GM21360 (cell line): ENCODE measurements around the gene POLDIP2.

Source experiments
- ATAC-seq: cut with Tn5 transposase; IDR thresholded peaks from one replicate; pipeline ENCODE4 v1.9.1; 2021; ENCODE audit warnings: mild to moderate bottlenecking, moderate library complexity; ENCODE audit not compliant: unreplicated experiment

Gene POLDIP2

DNA sequence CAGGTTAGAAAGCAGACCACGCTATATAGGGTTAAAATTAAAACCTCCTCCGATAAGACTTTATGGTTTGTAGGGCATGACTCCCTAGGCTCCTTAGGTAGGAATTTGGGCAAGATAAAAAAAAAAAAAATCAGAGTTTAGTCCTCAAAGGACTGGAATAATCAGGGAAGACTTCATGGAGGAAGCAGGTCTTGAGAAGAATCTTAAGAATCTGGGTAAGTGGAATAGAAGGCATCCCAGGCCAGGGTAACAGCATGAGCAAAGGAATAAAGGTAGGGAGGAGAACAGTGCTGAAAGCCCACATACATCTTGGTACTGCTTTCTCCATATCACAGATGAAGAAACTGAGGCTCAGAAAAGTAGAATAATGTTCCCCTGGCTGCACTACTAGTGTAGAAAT lies 33.2 kb upstream of the POLDIP2 start:
- no peak for ATAC-seq

DNA sequence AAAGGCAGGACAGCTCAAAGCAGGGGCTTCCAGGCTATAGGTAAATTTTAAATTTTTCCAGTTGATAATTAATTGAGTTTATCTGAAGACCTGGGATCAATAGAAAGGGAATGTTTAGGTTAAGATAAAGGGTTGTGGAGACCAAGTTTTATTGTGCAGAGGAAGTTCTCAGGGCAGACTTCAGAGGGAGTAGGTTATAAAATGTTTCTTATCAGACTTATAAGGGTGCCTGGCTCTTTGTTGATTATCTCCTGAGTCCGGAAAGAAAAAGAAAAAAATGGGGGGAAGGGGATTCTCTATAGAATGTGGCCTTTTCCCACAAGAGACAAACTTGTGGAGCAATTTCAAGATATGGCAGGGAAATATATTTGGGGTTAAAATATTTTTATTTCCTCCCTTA lies 32.8 kb upstream of the POLDIP2 start:
- no peak for ATAC-seq

DNA sequence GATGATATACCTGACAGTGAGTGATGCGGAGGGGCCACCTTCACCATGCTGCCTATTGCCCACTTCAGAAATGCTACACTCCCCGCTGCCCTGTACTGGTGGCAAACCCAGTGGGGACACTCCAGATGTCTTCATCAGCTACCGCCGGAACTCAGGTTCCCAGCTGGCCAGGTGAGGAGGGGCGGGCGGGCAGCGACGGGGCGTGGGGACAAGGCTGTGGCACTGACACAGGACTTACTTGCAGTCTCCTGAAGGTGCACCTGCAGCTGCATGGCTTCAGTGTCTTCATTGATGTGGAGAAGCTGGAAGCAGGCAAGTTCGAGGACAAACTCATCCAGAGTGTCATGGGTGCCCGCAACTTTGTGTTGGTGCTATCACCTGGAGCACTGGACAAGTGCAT lies 30.8 kb upstream of the POLDIP2 start:
- no peak for ATAC-seq

DNA sequence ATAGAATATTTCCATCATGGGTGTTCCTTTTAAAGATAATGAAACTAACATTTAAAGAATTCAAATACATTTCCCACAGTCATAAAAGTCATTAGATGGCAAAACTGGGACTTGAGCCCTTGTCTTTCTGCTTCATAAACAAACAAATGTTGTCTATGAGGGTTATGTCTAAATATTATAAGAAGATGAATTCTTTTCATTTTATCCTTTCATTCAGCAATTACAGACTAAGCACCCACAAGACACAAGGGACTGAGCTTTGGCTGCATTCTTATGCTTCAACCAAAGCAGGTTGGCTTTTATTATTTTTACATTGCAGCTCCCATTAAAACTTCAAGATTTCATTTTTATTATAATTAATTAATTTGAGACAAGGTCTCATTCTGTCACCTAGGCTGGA lies 29.1 kb upstream of the POLDIP2 start:
- no peak for ATAC-seq

DNA sequence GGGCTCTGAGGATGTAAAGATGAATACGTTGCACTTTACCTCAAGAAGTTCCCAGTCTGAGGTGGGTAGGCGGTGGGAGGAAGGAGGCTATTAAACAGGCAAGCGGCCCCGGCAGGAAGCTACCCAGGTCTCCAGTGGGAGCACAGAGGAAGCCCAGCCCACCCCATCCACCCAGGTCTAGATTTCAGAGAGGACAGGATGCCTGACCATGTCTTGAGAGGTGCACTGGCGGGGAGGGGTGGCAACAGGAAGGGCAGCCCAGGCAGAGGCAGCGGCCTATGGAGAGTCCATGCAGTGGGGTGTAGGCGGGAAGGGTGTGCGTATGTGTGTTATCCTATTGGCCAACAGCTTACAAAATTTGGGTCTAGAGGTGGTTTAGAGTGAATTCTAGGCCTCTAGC lies 28.1 kb upstream of the POLDIP2 start:
- no peak for ATAC-seq

DNA sequence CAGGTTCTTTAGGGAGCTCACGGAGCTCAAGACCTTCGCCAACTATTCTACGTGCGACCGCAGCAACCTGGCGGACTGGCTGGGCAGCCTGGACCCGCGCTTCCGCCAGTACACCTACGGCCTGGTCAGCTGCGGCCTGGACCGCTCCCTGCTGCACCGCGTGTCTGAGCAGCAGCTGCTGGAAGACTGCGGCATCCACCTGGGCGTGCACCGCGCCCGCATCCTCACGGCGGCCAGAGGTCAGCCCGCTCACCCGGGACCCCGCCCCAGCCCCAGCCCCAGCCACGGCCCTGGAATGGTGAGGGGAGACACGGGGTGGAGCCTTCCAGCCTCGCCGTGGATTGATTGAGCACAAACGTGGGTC lies 27.7 kb upstream of the POLDIP2 start:
- ATAC-seq: no peak

- ATAC-seq: no peak
Measured at GRCh38 chr17:28384281-28385036, 27.1 kb upstream of the POLDIP2 start.

DNA sequence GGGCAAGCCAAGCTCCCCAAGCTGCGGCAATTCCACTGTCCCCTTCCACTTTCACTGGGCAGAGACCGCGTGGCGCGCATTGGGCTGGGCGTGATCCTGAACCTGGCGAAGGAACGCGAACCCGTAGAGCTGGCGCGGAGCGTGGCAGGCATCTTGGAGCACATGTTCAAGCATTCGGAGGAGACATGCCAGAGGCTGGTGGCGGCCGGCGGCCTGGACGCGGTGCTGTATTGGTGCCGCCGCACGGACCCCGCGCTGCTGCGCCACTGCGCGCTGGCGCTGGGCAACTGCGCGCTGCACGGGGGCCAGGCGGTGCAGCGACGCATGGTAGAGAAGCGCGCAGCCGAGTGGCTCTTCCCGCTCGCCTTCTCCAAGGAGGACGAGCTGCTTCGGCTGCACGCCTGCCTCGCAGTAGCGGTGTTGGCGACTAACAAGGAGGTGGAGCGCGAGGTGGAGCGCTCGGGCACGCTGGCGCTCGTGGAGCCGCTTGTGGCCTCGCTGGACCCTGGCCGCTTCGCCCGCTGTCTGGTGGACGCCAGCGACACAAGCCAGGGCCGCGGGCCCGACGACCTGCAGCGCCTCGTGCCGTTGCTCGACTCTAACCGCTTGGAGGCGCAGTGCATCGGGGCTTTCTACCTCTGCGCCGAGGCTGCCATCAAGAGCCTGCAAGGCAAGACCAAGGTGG lies 24.0 kb upstream of the POLDIP2 start:
- no peak for ATAC-seq

GRCh38 chr17:28379814-28380801 lies 22.8 kb upstream of the POLDIP2 start:
- ATAC-seq: no peak

GRCh38 chr17:28372945-28373274 lies 15.6 kb upstream of the POLDIP2 start:
- no peak for ATAC-seq

- peak; percentile 10 for ATAC-seq
Measured at GRCh38 chr17:28372203-28372944, 15.0 kb upstream of the POLDIP2 start.

- ATAC-seq: peak; percentile 75
Measured at GRCh38 chr17:28371245-28372202, 14.2 kb upstream of the POLDIP2 start, which contains the start of gene SARM1. TSS of gene SARM1 (plus strand) at chr17:28371694. CDS start at chr17:28372033, 339 bp downstream.

DNA sequence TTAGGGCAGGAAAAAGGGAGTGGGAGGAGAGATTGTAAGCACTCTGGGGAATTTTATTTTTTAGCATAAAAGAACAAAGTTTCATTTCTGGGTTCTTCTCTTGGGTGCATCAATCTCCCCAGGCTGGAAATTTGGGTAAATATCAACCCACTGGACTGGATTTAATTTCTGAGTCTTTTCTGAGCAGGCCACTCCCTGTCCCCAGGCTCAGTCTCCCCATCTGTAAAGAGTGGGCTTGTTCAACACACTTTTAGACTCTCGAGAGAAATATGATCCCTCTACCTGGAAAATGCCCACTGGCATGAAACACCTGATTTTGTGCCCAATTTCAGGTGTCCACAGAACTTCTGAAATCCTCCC lies 13.4 kb upstream of the POLDIP2 start:
- no peak for ATAC-seq

DNA sequence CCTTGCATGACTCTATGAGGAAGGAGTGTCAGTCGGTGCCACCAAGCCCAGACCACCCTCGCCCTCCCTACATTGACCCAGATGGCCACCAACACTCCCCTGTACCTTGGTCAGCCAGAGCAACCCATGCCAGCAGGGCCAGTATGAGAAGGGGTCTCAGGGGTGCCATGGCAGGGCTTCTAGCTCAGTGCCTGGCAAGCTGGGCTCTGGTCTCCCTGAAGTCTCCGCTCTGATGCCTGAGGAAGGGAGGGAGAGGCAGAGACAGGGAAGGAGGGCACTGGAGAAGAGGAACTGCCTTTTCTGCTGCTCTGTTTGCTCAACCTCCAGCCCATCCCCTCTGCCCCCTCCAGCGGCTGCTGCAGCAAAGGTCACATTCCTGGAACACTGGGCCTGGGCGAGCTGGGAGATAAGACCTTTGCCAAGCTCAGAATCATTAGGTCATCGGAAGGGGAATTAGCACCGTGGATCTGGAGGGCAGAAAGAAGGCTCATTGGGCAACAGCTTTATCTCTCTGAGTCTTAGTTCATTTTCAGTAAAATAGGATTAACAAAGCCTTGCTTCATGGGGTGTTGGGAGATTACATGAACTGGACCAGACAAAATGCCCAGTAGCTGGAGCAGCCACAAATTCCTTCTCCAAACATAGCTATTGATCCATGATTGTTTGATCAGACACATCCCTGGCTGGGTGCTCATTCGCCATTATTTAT lies 12.9 kb upstream of the POLDIP2 start, which contains the start of gene VTN:
Gene VTN, minus strand, starts transcription at position 273 of the 709 bp plus-strand sequence. Its CDS starts 104 bp downstream, at position 169.
- no peak for ATAC-seq

GRCh38 chr17:28369684-28370034 lies 12.3 kb upstream of the POLDIP2 start:
- no peak for ATAC-seq

DNA sequence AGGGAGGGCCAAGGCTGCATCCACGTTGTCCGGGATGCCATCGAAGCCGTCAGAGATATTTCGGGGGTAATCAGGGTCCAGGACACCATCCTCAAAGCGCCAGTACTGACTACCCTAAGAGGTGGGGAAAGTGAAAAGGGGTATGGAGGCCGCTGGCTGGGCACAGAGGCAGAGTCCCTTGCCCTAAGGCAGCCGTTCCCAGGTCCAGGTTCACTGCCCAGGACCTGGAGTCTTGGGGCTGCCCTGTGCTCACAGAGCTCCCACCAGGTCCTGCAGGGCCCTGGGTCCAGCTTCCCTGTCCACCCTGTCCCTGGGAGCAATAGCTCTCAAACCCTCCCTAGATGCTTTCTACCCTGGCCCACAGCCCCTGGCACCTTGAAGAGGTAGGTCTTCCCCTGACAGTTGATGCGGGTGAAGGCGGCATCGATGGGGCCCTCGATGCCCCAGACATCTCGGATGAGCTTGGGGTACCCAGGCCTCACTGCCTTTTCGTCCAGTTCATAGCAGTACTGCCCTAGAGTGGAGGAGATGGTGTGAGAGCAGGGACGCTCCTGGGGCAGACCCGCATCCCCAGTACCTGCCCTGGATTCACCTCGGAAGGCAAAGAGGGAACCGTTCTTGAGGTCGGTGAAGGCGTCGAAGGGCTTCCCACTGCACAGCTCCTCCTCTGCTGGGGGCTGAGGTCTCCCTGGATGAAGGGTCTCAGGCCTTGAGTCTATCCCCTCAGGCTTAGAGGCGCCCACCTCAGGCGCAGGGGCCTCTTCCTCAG lies 11.8 kb upstream of the POLDIP2 start:
- ATAC-seq: no peak

DNA sequence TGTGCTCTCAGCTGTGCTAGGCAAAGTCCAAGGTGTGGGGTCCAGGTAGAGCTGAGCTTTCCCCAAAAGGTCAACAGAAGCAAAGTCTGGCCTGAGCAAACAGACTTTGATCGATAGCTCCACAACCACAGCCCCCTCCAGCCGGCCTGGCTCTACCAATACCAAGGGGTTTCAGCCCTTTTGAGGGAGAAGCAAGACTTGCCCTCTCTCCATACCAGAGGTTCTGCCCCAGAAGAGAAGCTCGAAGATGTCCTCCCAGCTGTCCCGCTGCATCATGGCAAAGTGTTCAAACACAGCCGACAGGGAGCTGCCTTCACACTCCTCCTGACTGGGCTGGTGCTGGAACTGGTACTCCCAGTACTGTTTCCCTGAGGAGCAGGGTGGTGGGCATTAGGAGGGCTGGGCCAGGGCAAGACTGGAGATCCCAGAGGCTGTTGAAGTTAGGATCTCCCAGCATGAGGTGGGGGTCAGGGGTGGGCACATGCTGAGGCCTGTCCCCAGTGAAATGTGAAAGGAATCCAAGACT lies 11.0 kb upstream of the POLDIP2 start:
- ATAC-seq: no peak
